Stomach smooth muscle (tissue), 2 donors: ENCODE measurements around the gene GUCA1A.
A peak's percentile ranks its signal among the peaks of the same experiment; 100 is the strongest.
"Not testable (repeated sequence)": the region's sequence is repeated elsewhere in the genome, so short reads cannot be mapped to it uniquely, and the experiment has no call there.

Source experiments
- H3K27ac ChIP-seq: one replicate; pipeline ENCODE4 v1.7.0; 2013; ENCODE audit warnings: mild to moderate bottlenecking, low read length, inconsistent platforms
- H3K27me3 ChIP-seq, 2 donors: one replicate each; pipeline ENCODE4 v1.7.0; 2013; ENCODE audit warnings: low read length in 2 of 2; ENCODE audit not compliant: insufficient read depth in 2 of 2, control insufficient read depth in 1 of 2
- H3K36me3 ChIP-seq, 2 donors: one replicate each; pipeline ENCODE4 v1.7.0; 2013; ENCODE audit warnings: low read length in 2 of 2; ENCODE audit not compliant: control insufficient read depth in 2 of 2, insufficient read depth in 2 of 2
- H3K4me1 ChIP-seq: one replicate; pipeline ENCODE4 v1.7.0; 2013; ENCODE audit warnings: low read length; ENCODE audit not compliant: control insufficient read depth, insufficient read depth
- H3K4me3 ChIP-seq, 2 donors: one replicate each; pipeline ENCODE4 v1.7.0; 2013; ENCODE audit warnings: low read length in 2 of 2
- H3K9ac ChIP-seq, 2 donors: one replicate each; pipeline ENCODE4 v1.7.0; 2013; ENCODE audit warnings: low read length in 2 of 2, mild to moderate bottlenecking in 1 of 2
- H3K9me3 ChIP-seq, 2 donors: one replicate each; pipeline ENCODE4 v1.7.0; 2013; ENCODE audit warnings: low read length in 2 of 2; ENCODE audit not compliant: control insufficient read depth in 2 of 2
- donor health status: healthy.
- donor health status: Pancreatic carcinoma.

The GUCA1A gene

GRCh38 chr6:42207559-42207958, 34.4 kb downstream of the GUCA1A start:
- H3K36me3 ChIP-seq = peaks cover 30 to 37% of the 10 kb centered on the region in 2 donors

GRCh38 chr6:42210551-42210950, 37.4 kb downstream of the GUCA1A start:
- no peak overlapping the region for H3K9ac ChIP-seq
- no peaks in the 10 kb centered on the region for H3K27me3 ChIP-seq
- peaks cover 34 to 36% of the 10 kb centered on the region in 2 donors for H3K36me3 ChIP-seq
- no peaks in the 10 kb centered on the region for H3K4me1 ChIP-seq
- H3K27ac ChIP-seq = no peak overlapping the region
- H3K4me3 ChIP-seq = no peak overlapping the region
- H3K9me3 ChIP-seq = no peaks in the 10 kb centered on the region

More at GRCh38 chr6:42207559-42207958, 34.4 kb downstream of the GUCA1A start:
- not testable (repeated sequence) for H3K27ac ChIP-seq, H3K4me3 ChIP-seq, H3K27me3 ChIP-seq, H3K9ac ChIP-seq, H3K4me1 ChIP-seq, H3K9me3 ChIP-seq

DNA sequence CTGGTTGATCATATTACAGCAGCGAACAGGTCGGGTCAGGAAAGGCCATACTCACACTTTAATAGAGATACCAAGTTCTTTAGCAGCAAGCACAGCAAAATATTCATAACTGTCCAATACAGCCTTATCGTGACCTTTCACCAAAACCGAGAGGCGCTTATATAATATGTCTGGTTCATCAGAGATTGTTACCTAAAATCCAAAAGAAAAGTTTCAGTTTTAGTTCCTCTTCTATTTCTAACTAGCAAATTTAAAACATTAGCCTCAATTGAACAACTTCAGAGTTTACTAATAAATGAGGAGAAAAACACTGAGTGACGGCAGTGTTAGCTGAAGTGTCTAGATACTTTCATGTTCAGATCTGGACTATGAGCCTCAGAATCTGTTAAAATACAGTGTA, 38.6 kb downstream of the GUCA1A start:
- Histone ChIP-seq H3K36me3 (peaks cover 33 to 34% of the 10 kb centered on the region in 2 donors), H3K9me3 (no peaks in the 10 kb centered on the region), H3K4me1 (peaks cover 8% of the 10 kb centered on the region), H3K4me3 (no peak overlapping the region), H3K27ac (no peak overlapping the region), H3K9ac (no peak overlapping the region), H3K27me3 (no peaks in the 10 kb centered on the region)

DNA sequence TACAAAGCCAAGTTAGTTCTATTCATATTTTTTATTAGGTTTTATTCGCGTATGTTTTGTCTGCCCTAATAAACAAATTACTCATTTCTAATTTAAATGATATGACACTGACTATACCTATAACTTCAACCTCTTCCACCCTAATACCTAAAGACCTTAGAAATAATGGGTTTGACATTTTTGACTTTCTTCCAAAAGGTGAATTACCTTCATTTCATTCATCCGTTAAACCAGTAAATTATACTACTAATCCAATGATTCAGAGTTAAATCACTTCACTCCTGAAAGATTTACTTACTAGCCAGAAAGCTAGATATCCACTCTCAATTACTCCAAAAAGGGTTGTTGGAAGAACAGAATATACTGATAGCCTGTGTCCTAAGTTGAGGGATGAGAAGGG, 39.3 kb downstream of the GUCA1A start:
- H3K4me3 ChIP-seq = no peak overlapping the region
- no peaks in the 10 kb centered on the region for H3K9me3 ChIP-seq
- no peak overlapping the region for H3K27ac ChIP-seq
- no peak overlapping the region for H3K9ac ChIP-seq
- peaks cover 10% of the 10 kb centered on the region for H3K4me1 ChIP-seq
- peaks cover 33 to 34% of the 10 kb centered on the region in 2 donors for H3K36me3 ChIP-seq
- no peaks in the 10 kb centered on the region for H3K27me3 ChIP-seq

- H3K4me3 ChIP-seq = peak overlapping the region; percentile 82 to 94
- H3K36me3 ChIP-seq, H3K9me3 ChIP-seq, H3K27me3 ChIP-seq, H3K27ac ChIP-seq: not testable (repeated sequence)
- H3K9ac ChIP-seq = peak overlapping the region in 1 of 2 donors; percentile 92
- H3K4me1 ChIP-seq = peaks cover 16% of the 10 kb centered on the region
Observed at GRCh38 chr6:42216495-42216894, 43.3 kb downstream of the GUCA1A start.

DNA sequence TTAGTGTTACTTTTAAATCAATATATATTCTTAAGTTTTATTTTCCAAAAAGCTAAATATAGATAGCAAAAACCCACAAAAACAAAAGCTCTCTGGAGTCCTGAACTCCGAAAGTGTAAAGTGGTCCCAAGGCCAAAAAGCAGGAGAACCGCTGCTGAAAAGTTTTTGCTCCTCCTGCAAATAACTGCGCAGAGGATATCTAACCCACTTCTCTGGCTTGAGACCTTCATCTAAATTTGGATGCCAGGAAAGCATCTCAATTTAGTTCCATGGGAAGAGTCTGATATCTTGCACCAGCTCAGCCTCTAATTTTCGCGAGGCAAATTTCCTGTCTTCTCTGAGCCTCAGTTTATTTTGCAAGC, 44.0 kb downstream of the GUCA1A start:
- Histone ChIP-seq H3K27ac (peak overlapping the region; percentile 71), H3K9me3 (no peaks in the 10 kb centered on the region)

DNA sequence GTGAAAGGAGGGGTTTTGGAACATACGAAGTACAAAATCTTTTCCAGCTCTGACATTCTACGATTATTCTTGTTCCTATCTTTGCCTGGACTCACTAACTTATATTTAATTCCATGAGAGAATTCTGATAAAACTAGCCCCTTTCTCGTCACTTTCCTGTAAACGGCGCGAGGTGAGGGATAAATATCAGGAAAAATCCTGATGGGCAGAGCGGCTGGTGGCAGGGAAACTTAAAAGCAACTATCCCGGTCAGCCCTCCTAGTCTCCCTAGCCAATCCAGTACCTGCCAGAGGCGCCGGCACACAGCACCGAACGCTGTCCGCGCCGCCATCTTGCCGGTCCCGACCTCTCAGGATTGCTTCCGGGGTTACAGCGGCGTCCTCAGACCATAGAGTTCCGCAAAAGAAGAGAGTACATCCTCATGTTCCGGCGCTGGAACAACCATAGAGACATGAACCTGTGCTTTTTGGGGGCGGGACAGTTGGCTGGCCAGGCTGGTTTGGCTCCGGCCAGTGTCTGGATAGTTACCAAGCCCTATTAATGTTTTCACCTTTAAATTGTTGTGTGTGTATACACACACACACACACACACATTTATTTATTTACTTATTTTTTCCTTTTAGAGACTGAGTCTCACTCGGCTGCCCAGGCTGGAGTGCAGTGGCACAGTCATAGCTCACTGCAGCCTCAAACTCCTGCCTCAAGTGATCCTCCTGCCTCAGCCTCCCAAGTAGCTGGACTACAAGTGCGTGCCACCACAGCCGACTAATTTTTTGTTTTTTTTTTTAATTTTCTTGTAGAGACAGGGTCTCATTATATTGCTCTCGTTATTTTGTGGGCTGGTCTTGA, 44.6 kb downstream of the GUCA1A start, which contains the start of gene MRPS10:
Gene MRPS10, minus strand, starts transcription at position 343 of the 849 bp plus-strand sequence. Its CDS starts 12 bp downstream, at position 331.
- H3K4me3 ChIP-seq = peak within 1 kb of the TSS; percentile 82 to 94
- H3K9ac ChIP-seq = peak within 1 kb of the TSS; percentile 92 to 96
- peaks cover 2 to 3% of the 10 kb centered on the region in 2 donors for H3K36me3 ChIP-seq
- H3K9me3 ChIP-seq = no peaks in the 10 kb centered on the region
- peaks cover 16% of the 10 kb centered on the region for H3K4me1 ChIP-seq
- peak within 1 kb of the TSS; percentile 71 for H3K27ac ChIP-seq
- H3K27me3 ChIP-seq = peaks cover 0 to 2% of the 10 kb centered on the region in 2 donors

More for the DNA sequence above, 44.0 kb downstream of the GUCA1A start:
- Histone ChIP-seq H3K36me3 (peaks cover 5 to 6% of the 10 kb centered on the region in 2 donors), H3K4me3 (peak overlapping the region; percentile 82 to 94), H3K9ac (peak overlapping the region; percentile 92 to 96), H3K4me1 (peaks cover 16% of the 10 kb centered on the region), H3K27me3 (peaks cover 0 to 2% of the 10 kb centered on the region in 2 donors)

DNA sequence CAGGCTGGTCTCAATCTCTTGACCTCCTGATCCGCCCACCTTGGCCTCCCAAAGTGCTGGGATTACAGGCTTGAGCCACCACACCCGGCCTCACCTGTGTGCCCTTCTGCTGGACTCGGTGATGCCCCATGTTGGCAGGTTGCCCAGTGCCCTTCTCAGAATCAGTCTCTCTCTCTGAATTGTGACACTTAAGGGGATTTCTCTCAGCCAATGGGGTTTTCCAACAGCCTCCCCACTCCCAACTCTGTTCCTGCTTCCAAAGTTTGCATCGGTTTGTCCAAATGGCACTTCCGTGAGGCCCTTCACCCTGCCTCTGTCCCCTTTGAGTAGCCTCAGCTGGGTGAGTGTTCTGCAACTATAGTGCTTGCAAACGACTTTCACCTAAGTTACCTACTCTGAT, 47.6 kb downstream of the GUCA1A start:
- Histone ChIP-seq H3K27ac (no peak overlapping the region), H3K9ac (no peak overlapping the region), H3K9me3 (no peaks in the 10 kb centered on the region), H3K36me3 (no peaks in the 10 kb centered on the region), H3K4me3 (no peak overlapping the region), H3K27me3 (peaks cover 0 to 2% of the 10 kb centered on the region in 2 donors), H3K4me1 (peaks cover 14% of the 10 kb centered on the region)

- no peak overlapping the region for H3K9ac ChIP-seq
- H3K27me3 ChIP-seq = peaks cover 0 to 2% of the 10 kb centered on the region in 2 donors
- no peaks in the 10 kb centered on the region for H3K9me3 ChIP-seq
- no peak overlapping the region for H3K4me3 ChIP-seq
- H3K4me1 ChIP-seq = peaks cover 9% of the 10 kb centered on the region
- no peaks in the 10 kb centered on the region for H3K36me3 ChIP-seq
- H3K27ac ChIP-seq = no peak overlapping the region
Observed at GRCh38 chr6:42221546-42221945, 48.4 kb downstream of the GUCA1A start.

GRCh38 chr6:42222448-42222847, 49.3 kb downstream of the GUCA1A start:
- no peak overlapping the region for H3K4me3 ChIP-seq
- no peaks in the 10 kb centered on the region for H3K9me3 ChIP-seq
- no peak overlapping the region for H3K9ac ChIP-seq
- peaks cover 0 to 2% of the 10 kb centered on the region in 2 donors for H3K27me3 ChIP-seq
- no peak overlapping the region for H3K27ac ChIP-seq
- H3K4me1 ChIP-seq = peaks cover 6% of the 10 kb centered on the region
- H3K36me3 ChIP-seq = peaks cover 2% of the 10 kb centered on the region in 2 donors
